ENCODE data around the gene ZNF263. TPM values are rescaled to one million over a fixed set of nuclear protein-coding genes. Genes with fewer than 3 reads are reported as not detected.

ZNF263 gene
- total and polyA plus RNA-seq, 2 of the 13 experiments (the other 11 are each of a cell fraction or from before 2014, with no cell fraction given) = 10.2 to 41.2 TPM

- Histone ChIP-seq H3K27me3 (ENCODE audit: control insufficient read depth in 1 of 2, insufficient read depth in 2 of 2, low read length in 2 of 2) (no peaks in the 10 kb centered on the region), H3K4me3 (replicated peaks in 1 of 3; ENCODE audit: insufficient read depth in 1 of 3, low read depth in 2 of 3, low read length in 3 of 3) (no peak overlapping the region), H4K20me1 (ENCODE audit: insufficient read depth, low read length) (no peaks in the 10 kb centered on the region), H3K79me2 (ENCODE audit: insufficient read depth, low read length) (no peaks in the 10 kb centered on the region), H3K4me1 (ENCODE audit: insufficient read depth, low read length) (peaks cover 14% of the 10 kb centered on the region), H3K27ac (ENCODE audit: extremely low read length, insufficient read depth, low read length) (no peak overlapping the region), H3K9ac (ENCODE audit: insufficient read depth, low read depth, low read length) (no peak overlapping the region), H3K36me3 (replicated peaks in 1 of 2; ENCODE audit: control insufficient read depth in 1 of 2, insufficient read depth in 2 of 2, low read length in 2 of 2) (no peaks in the 10 kb centered on the region), H2AFZ (ENCODE audit: low read length) (no peak overlapping the region), H3K4me2 (ENCODE audit: low read depth, low read length) (peak overlapping the region; percentile 37; the same call in 1 of the 2 replicates), H3K9me3 (ENCODE audit: low read length) (no peaks in the 10 kb centered on the region)
- intact Hi-C loops (cut with micrococcal nuclease; ENCODE audit: unreplicated experiment) (no loop called here), in situ Hi-C loops (cut with HindIII; ENCODE audit: extremely low pct_ligation_motif_present, low pct_unique_long_range_greater_than_20kb) (no loop called here)
- POLR2A ChIA-PET = no interaction called here
- peak; percentile 66 for DNase-seq (ENCODE audit: low spot score)
- CTCF ChIA-PET (ENCODE audit: low intra/inter-chr PET ratio, low total read pairs) = no interaction called here
- 0% methylated on average over 2 of the region's 2 CpGs for WGBS (ENCODE audit: low lambda C conversion rate)
- FAIRE-seq = peak; percentile 77
- no TSS peak for BruUV-seq (replicated peaks)
- ATAC-seq = peak; percentile 96
- no peak for TF ChIP-seq FOXP1 (IDR thresholded peaks at IDR 0.05)
- peak; percentile 60 for TF ChIP-seq FOXP1 (CRISPR knock-in tag; IDR thresholded peaks at IDR 0.05)
- no peak for TF ChIP-seq ZNF781 (CRISPR knock-in tag; IDR thresholded peaks at IDR 0.05; ENCODE audit: borderline replicate concordance, not compliant biosample characterization)
- TF ChIP-seq TFDP1 (CRISPR knock-in tag; IDR thresholded peaks at IDR 0.05; ENCODE audit: borderline replicate concordance) = no peak
- TF ChIP-seq TEAD2 (CRISPR knock-in tag; IDR thresholded peaks at IDR 0.05) = no peak
- no peak for TF ChIP-seq ARID4A (CRISPR knock-in tag; IDR thresholded peaks at IDR 0.05; ENCODE audit: borderline replicate concordance)
- no peak for TF ChIP-seq ZNF143 (CRISPR knock-in tag; IDR thresholded peaks at IDR 0.05)
- TF ChIP-seq SALL1 (CRISPR knock-in tag; IDR thresholded peaks at IDR 0.05) = peak; percentile 40; the same call in 1 of the 2 replicates
- no peak for TF ChIP-seq MLLT10 (CRISPR knock-in tag; IDR thresholded peaks at IDR 0.05)
- 0 out of 2 replicates have a peak, but pooled peaks have one; percentile 33 for TF ChIP-seq FOXP4 (CRISPR knock-in tag; IDR thresholded peaks at IDR 0.05)
- TF ChIP-seq HDAC6 (IDR thresholded peaks at IDR 0.05; ENCODE audit: low read depth, low read length) = no peak
- no peak for TF ChIP-seq ZNF441 (CRISPR knock-in tag; IDR thresholded peaks at IDR 0.05; ENCODE audit: borderline replicate concordance)
- no peak for TF ChIP-seq ZNF337 (CRISPR knock-in tag; IDR thresholded peaks at IDR 0.05; ENCODE audit: borderline replicate concordance, low read depth)
- no peak for TF ChIP-seq ZNF260 (CRISPR knock-in tag; IDR thresholded peaks at IDR 0.05; ENCODE audit: borderline replicate concordance, low read depth)
- TF ChIP-seq HNF4G (IDR thresholded peaks at IDR 0.05; ENCODE audit: borderline replicate concordance, low read depth, low read length) = peak; percentile 66
- no peak for TF ChIP-seq HNF4G (CRISPR knock-in tag; IDR thresholded peaks at IDR 0.05; ENCODE audit: borderline replicate concordance, low read depth)
- no peak for TF ChIP-seq ZNF276 (CRISPR knock-in tag; IDR thresholded peaks at IDR 0.05; ENCODE audit: low read depth)
Measured at GRCh38 chr16:3328643-3329042, 45.4 kb downstream of the ZNF263 start.

All from HepG2 (cell line).